Measurements from ENCODE around the gene C16orf86.

Gene C16orf86

GRCh38 chr16:67674851-67675578 lies 8.4 kb downstream of the C16orf86 start:
- CTCF ChIA-PET: interaction anchor here (1.1 to 3.8 kb wide), 3 partner anchors 12 to 154 kb away, joined by 4 to 14 read pairs (median 10); no protein-coding TSS in a partner anchor

DNA sequence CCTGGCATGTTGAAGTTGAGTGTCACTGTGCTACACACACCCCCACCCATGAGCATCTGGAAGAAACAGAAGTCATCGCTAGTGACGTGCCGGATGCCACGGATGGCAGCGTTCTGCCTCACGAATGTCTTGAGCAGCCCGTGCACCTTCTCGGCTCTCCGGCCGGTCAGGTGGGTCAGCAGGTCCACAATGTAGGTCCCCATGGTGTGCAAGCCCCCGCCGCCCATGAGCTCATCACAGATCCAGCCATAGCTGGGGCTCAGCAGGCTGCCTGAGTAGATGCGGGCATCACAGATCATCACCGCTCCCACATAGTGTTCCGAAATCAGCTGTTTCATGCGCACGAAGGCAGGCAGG lies 8.9 kb downstream of the C16orf86 start:
- CTCF ChIA-PET: interaction anchor here (2.3 kb wide), 1 partner anchor 154 kb away, joined by 10 read pairs; no protein-coding TSS in a partner anchor
- DNase-seq (ENCODE audit: extremely low spot score): no peak
- TF ChIP-seq, protein P1, sequence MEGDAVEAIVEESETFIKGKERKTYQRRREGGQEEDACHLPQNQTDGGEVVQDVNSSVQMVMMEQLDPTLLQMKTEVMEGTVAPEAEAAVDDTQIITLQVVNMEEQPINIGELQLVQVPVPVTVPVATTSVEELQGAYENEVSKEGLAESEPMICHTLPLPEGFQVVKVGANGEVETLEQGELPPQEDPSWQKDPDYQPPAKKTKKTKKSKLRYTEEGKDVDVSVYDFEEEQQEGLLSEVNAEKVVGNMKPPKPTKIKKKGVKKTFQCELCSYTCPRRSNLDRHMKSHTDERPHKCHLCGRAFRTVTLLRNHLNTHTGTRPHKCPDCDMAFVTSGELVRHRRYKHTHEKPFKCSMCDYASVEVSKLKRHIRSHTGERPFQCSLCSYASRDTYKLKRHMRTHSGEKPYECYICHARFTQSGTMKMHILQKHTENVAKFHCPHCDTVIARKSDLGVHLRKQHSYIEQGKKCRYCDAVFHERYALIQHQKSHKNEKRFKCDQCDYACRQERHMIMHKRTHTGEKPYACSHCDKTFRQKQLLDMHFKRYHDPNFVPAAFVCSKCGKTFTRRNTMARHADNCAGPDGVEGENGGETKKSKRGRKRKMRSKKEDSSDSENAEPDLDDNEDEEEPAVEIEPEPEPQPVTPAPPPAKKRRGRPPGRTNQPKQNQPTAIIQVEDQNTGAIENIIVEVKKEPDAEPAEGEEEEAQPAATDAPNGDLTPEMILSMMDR (IDR thresholded peaks at IDR 0.05; ENCODE audit: control extremely low read depth, extremely low read depth, low read depth, missing control alignments): no peak
- POLR2A ChIA-PET: no interaction called here

More at GRCh38 chr16:67674851-67675578, 8.4 kb downstream of the C16orf86 start:
- POLR2A ChIA-PET: no interaction called here
- TF ChIP-seq, protein P1 (IDR thresholded peaks at IDR 0.05; ENCODE audit: control extremely low read depth, extremely low read depth, low read depth, missing control alignments): no peak
- DNase-seq (ENCODE audit: extremely low spot score): no peak

DNA sequence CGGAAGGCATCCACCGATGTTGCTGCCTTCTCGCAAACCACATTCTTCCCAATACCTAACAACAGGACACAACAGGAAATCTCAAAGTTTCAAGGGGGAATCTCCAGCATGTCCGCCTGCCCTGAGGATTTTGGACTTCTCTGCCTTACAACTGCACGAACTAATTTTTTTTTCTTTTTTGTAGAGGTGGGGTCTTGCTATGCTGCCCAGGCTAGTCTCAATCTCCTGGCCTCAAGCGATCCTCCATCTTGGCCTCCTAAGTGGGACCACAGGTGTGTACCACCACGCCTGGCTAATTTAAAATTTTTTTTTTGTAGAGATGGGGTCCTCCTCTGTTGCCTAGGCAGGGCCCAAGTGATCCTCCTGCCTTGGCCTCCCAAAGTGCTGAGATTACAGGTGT lies 9.4 kb downstream of the C16orf86 start:
- ChIA-PET CTCF (interaction anchor here (1.0 to 2.3 kb wide), 4 partner anchors 8 to 155 kb away, joined by 3 to 10 read pairs (median 5); no protein-coding TSS in a partner anchor), POLR2A (no interaction called here)
- TF ChIP-seq, protein P1 (IDR thresholded peaks at IDR 0.05; ENCODE audit: control extremely low read depth, extremely low read depth, low read depth, missing control alignments): no peak
- DNase-seq (ENCODE audit: extremely low spot score): no peak

DNA sequence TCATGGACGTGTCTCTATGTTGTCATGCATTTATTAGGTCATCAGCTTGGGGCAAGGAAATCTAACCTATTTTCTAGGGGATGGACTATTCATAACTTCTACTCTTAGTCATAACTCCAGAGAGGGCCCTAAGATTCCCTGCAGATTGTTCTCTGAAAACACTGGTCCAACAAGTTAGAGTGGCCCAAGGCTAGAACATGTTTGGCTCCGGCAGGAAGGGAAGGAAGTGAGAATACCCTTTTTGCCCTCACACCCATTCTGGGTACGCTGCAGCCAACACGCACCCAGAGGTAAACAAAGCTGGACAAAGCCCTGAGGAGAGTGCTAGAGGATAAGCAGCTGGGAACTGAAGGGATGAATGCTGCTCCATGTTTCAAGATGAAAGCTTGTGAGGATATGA lies 9.9 kb downstream of the C16orf86 start:
- CTCF ChIA-PET: interaction anchor here (1.0 to 2.3 kb wide), 5 partner anchors 8 to 251 kb away, joined by 3 to 10 read pairs (median 5); no protein-coding TSS in a partner anchor
- TF ChIP-seq, protein P1 (IDR thresholded peaks at IDR 0.05; ENCODE audit: control extremely low read depth, extremely low read depth, low read depth, missing control alignments): no peak
- no peak for DNase-seq (ENCODE audit: extremely low spot score)
- POLR2A ChIA-PET: no interaction called here

DNA sequence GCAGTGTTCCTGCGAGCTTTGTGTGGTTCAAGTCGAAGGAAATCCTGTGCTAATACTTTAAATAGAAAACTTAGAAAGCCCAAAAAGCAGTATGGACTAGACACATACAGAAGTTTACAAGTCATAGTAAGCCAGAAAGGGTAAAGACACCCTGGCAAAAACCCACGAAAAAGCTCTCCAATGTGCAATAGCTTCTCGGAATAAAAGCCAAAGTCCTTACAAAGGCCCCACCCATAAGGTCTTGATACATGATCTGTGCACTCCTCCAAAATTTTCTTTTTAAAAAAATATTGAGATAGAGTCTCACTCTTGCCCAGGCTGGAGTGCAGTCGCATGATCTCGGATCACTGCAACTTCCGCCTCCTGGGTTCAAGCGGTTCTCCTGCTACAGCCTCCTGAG lies 10.3 kb downstream of the C16orf86 start:
- ChIA-PET CTCF (interaction anchor here (1.0 to 2.3 kb wide), 5 partner anchors 9 to 251 kb away, joined by 3 to 10 read pairs (median 5); no protein-coding TSS in a partner anchor), POLR2A (no interaction called here)
- TF ChIP-seq, protein P1 (IDR thresholded peaks at IDR 0.05; ENCODE audit: control extremely low read depth, extremely low read depth, low read depth, missing control alignments): no peak
- no peak for DNase-seq (ENCODE audit: extremely low spot score)

DNA sequence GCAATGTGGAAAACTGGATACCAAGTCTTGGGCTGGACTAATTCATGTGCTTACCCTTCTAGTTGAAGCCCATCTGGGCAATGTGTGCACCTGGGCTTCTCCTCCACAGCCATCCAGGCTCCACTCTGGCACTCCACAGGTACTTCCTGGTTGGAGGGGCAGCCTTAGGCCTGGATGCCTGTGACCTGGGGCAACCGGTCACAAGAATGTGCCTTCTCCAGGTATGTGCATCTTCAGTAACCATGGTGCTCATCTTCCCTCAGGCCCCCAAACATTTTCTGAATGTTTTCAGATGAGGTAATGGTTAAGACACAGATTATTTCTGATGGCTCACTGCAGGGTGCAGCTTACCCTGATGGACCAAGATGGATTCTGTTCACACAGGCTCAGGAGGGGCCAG lies 11.1 kb downstream of the C16orf86 start:
- POLR2A ChIA-PET: interaction anchor here (0.7 kb wide), 1 partner anchor 95 kb away, joined by 6 read pairs; no protein-coding TSS in a partner anchor
- TF ChIP-seq, protein P1 (IDR thresholded peaks at IDR 0.05; ENCODE audit: control extremely low read depth, extremely low read depth, low read depth, missing control alignments): no peak
- no peak for DNase-seq (ENCODE audit: extremely low spot score)
- CTCF ChIA-PET: interaction anchor here (1.0 to 1.6 kb wide), 4 partner anchors 8 to 250 kb away, joined by 3 to 6 read pairs (median 4); no protein-coding TSS in a partner anchor
